ENCODE results near the gene ACSM5. TPM values are rescaled to one million over a fixed set of nuclear protein-coding genes. Genes with fewer than 3 reads are reported as not detected.
A peak's percentile ranks its signal among the peaks of the same experiment; 100 is the strongest.
"Not testable (repeated sequence)": the region's sequence is repeated elsewhere in the genome, so short reads cannot be mapped to it uniquely, and the experiment has no call there.

The ACSM5 gene
- total RNA-seq, 1 experiment from 2014 or later, result 29.6 TPM

GRCh38 chr16:20399185-20399584, 10.1 kb upstream of the ACSM5 start:
- no peak for DNase-seq (ENCODE audit: low read depth)

- DNase-seq (ENCODE audit: low read depth), result peak; percentile 28
Measured at GRCh38 chr16:20401066-20401465, 8.3 kb upstream of the ACSM5 start.

GRCh38 chr16:20401475-20402016, 7.8 kb upstream of the ACSM5 start:
- DNase-seq (ENCODE audit: low read depth), result peak; percentile 72

- DNase-seq (ENCODE audit: low read depth), result no peak
Measured at GRCh38 chr16:20402651-20403050, 6.7 kb upstream of the ACSM5 start.

- no peak for DNase-seq (ENCODE audit: low read depth)
Measured at GRCh38 chr16:20404637-20405036, 4.7 kb upstream of the ACSM5 start, which contains the start of gene PDILT. PDILT (minus strand) TSS chr16:20404737; CDS start chr16:20399300, 5,437 bp downstream.

GRCh38 chr16:20410121-20410723, 888 bp downstream of the ACSM5 start:
- DNase-seq (ENCODE audit: low read depth), result peak; percentile 76

GRCh38 chr16:20411055-20411454, 1.7 kb downstream of the ACSM5 start:
- DNase-seq (ENCODE audit: low read depth), result no peak

- DNase-seq (ENCODE audit: low read depth), result peak; percentile 92
Measured at GRCh38 chr16:20415541-20415940, 6.2 kb downstream of the ACSM5 start.

- DNase-seq (ENCODE audit: low read depth), result not testable (repeated sequence)
Measured at GRCh38 chr16:20419093-20419492, 9.8 kb downstream of the ACSM5 start.

GRCh38 chr16:20421748-20422147, 12.4 kb downstream of the ACSM5 start:
- DNase-seq (ENCODE audit: low read depth), result not testable (repeated sequence)

- DNase-seq (ENCODE audit: low read depth), result not testable (repeated sequence)
Measured at GRCh38 chr16:20423772-20424128, 14.4 kb downstream of the ACSM5 start.

GRCh38 chr16:20424129-20424866, 15.0 kb downstream of the ACSM5 start:
- DNase-seq (ENCODE audit: low read depth), result no peak

GRCh38 chr16:20427401-20427797, 18.1 kb downstream of the ACSM5 start:
- DNase-seq (ENCODE audit: low read depth), result peak; percentile 70

GRCh38 chr16:20429499-20429898, 20.2 kb downstream of the ACSM5 start:
- DNase-seq (ENCODE audit: low read depth), result not testable (repeated sequence)

- DNase-seq (ENCODE audit: low read depth), result not testable (repeated sequence)
Measured at GRCh38 chr16:20430480-20430879, 21.1 kb downstream of the ACSM5 start.

- no peak for DNase-seq (ENCODE audit: low read depth)
Measured at GRCh38 chr16:20430948-20431347, 21.6 kb downstream of the ACSM5 start.

GRCh38 chr16:20438950-20439349, 29.6 kb downstream of the ACSM5 start:
- DNase-seq (ENCODE audit: low read depth), result not testable (repeated sequence)

GRCh38 chr16:20439820-20440231, 30.5 kb downstream of the ACSM5 start:
- DNase-seq (ENCODE audit: low read depth), result peak; percentile 22

GRCh38 chr16:20440731-20441130, 31.4 kb downstream of the ACSM5 start:
- DNase-seq (ENCODE audit: low read depth), result not testable (repeated sequence)

- DNase-seq (ENCODE audit: low read depth), result peak; percentile 33
Measured at GRCh38 chr16:20441191-20441590, 31.9 kb downstream of the ACSM5 start.

- not testable (repeated sequence) for DNase-seq (ENCODE audit: low read depth)
Measured at GRCh38 chr16:20441859-20442258, 32.5 kb downstream of the ACSM5 start.

GRCh38 chr16:20446652-20447393, 37.5 kb downstream of the ACSM5 start:
- DNase-seq (ENCODE audit: low read depth), result not testable (repeated sequence)
